Uterus (tissue), 4 donors: Measurements from ENCODE around the gene NECTIN1. TPM values are rescaled to one million over a fixed set of nuclear protein-coding genes. Genes with fewer than 3 reads are reported as not detected.

ENCODE experiments used
- DNase-seq, 2 donors: peaks; one replicate each; pipeline ENCODE4 v3.0.0-alpha.2; 2019 to 2020
- H3K27ac ChIP-seq, 2 donors: fragments of 200-600 bp; sonication (generic); 1 replicate in 1 of 2; 2 replicates in 1 of 2; pipeline ENCODE4 v1.5.1; 2016 to 2018
- H3K27me3 ChIP-seq, 2 donors: fragments of 200-600 bp; sonication (generic); one replicate each; pipeline ENCODE4 v1.5.1; 2018 to 2019; ENCODE audit warnings: control low read depth in 1 of 2
- H3K36me3 ChIP-seq, 2 donors: fragments of 200-600 bp; sonication (generic); one replicate each; pipeline ENCODE4 v1.5.1; 2019; ENCODE audit warnings: control low read depth in 1 of 2
- H3K4me1 ChIP-seq, 2 donors: fragments of 200-600 bp; sonication (generic); one replicate each; pipeline ENCODE4 v1.5.1; 2018 to 2019; ENCODE audit warnings: control low read depth in 1 of 2
- H3K4me3 ChIP-seq, 2 donors: fragments of 200-600 bp; sonication (generic); 1 replicate in 1 of 2; 2 replicates in 1 of 2; pipeline ENCODE4 v1.5.1; 2018 to 2019; ENCODE audit warnings: mild to moderate bottlenecking in 1 of 2
- H3K9me3 ChIP-seq, 2 donors: fragments of 200-600 bp; sonication (generic); one replicate each; pipeline ENCODE4 v1.5.1; 2019; ENCODE audit warnings: control low read depth in 1 of 2
- CTCF ChIP-seq, 4 experiments: fragments of 200-600 bp in 2 of 4; fragments of 450-650 bp in 2 of 4; sonication (generic) in 2 of 4; IDR thresholded peaks; one replicate each; pipeline ENCODE4 v1.5.1; 2016 to 2019; ENCODE audit warnings: antibody characterized with exemption in 4 of 4, mild to moderate bottlenecking in 2 of 4, moderate library complexity in 1 of 4
- POLR2A ChIP-seq, 2 donors: fragments of 450-650 bp; IDR thresholded peaks; one replicate each; pipeline ENCODE4 v1.6.1; 2016; ENCODE audit warnings: antibody characterized with exemption in 2 of 2, mild to moderate bottlenecking in 1 of 2, moderate library complexity in 1 of 2
- intact Hi-C: fragments of 100-400 bp; cut with DNase I; formaldehyde crosslinking; loops from one replicate; pipeline ENCODE4 v1.15.1; 2023; ENCODE audit warnings: low total_unique reads
- total RNA-seq, 4 donors: library from RNA; depleted of rRNA in 3 of 4; stranded (reverse); fragments of >200 nt in 3 of 4; gene quantifications; one replicate each; pipeline versions ENCODE4 v1.1.0 to v1.2.4, GENCODE V29; 2014 to 2023
- donor health status: DM: yes; HTN: yes; CAD: no.

The NECTIN1 gene
- total RNA-seq, 4 donors from 2014 or later = 1.3 to 10.6 (median 9.2) TPM; not detected in 1

GRCh38 chr11:119645018-119645417, 84.0 kb downstream of the NECTIN1 start:
- intact Hi-C loops = no loop called here
- DNase-seq = no peak
- H3K27ac ChIP-seq = no peak overlapping the region
- H3K27me3 ChIP-seq = no peaks in the 10 kb centered on the region
- H3K4me1 ChIP-seq = no peaks in the 10 kb centered on the region
- TF ChIP-seq CTCF (IDR thresholded peaks at IDR 0.05) (no peak), POLR2A (IDR thresholded peaks at IDR 0.05) (no peak)
- H3K9me3 ChIP-seq = no peaks in the 10 kb centered on the region
- H3K36me3 ChIP-seq = no peaks in the 10 kb centered on the region
- H3K4me3 ChIP-seq = no peak overlapping the region

- intact Hi-C loops = no loop called here
- Histone ChIP-seq H3K27me3 (no peaks in the 10 kb centered on the region), H3K4me3 (no peak overlapping the region), H3K36me3 (no peaks in the 10 kb centered on the region), H3K9me3 (no peaks in the 10 kb centered on the region), H3K27ac (no peak overlapping the region), H3K4me1 (no peaks in the 10 kb centered on the region)
- DNase-seq = no peak
- TF ChIP-seq CTCF (IDR thresholded peaks at IDR 0.05) = no peak
- no peak for TF ChIP-seq POLR2A (IDR thresholded peaks at IDR 0.05)
Observed at GRCh38 chr11:119644502-119644901, 84.5 kb downstream of the NECTIN1 start.

GRCh38 chr11:119643876-119644225, 85.1 kb downstream of the NECTIN1 start:
- no peaks in the 10 kb centered on the region for H3K9me3 ChIP-seq
- no peak overlapping the region for H3K4me3 ChIP-seq
- no peak overlapping the region for H3K27ac ChIP-seq
- no peak for DNase-seq
- no peaks in the 10 kb centered on the region for H3K4me1 ChIP-seq
- intact Hi-C loops = no loop called here
- no peaks in the 10 kb centered on the region for H3K27me3 ChIP-seq
- TF ChIP-seq POLR2A (IDR thresholded peaks at IDR 0.05) (no peak), CTCF (IDR thresholded peaks at IDR 0.05) (no peak)
- no peaks in the 10 kb centered on the region for H3K36me3 ChIP-seq

- Histone ChIP-seq H3K36me3 (no peaks in the 10 kb centered on the region), H3K9me3 (no peaks in the 10 kb centered on the region), H3K27ac (no peak overlapping the region), H3K4me1 (no peaks in the 10 kb centered on the region), H3K27me3 (no peaks in the 10 kb centered on the region), H3K4me3 (no peak overlapping the region)
- no peak for DNase-seq
- TF ChIP-seq CTCF (IDR thresholded peaks at IDR 0.05) (no peak), POLR2A (IDR thresholded peaks at IDR 0.05) (no peak)
- intact Hi-C loops = no loop called here
Observed at GRCh38 chr11:119643212-119643875, 85.7 kb downstream of the NECTIN1 start.

- Histone ChIP-seq H3K9me3 (no peaks in the 10 kb centered on the region), H3K36me3 (no peaks in the 10 kb centered on the region), H3K27me3 (no peaks in the 10 kb centered on the region), H3K4me3 (no peak overlapping the region), H3K4me1 (no peaks in the 10 kb centered on the region), H3K27ac (no peak overlapping the region)
- intact Hi-C loops = no loop called here
- TF ChIP-seq POLR2A (IDR thresholded peaks at IDR 0.05) (no peak), CTCF (IDR thresholded peaks at IDR 0.05) (no peak)
- no peak for DNase-seq
Observed at GRCh38 chr11:119641983-119642745, 86.8 kb downstream of the NECTIN1 start.
